Peyer's patch (tissue), 4 donors: Measurements from ENCODE around the gene BLM. TPM values are rescaled to one million over a fixed set of nuclear protein-coding genes. Genes with fewer than 3 reads are reported as not detected.
"Not testable (repeated sequence)": the region's sequence is repeated elsewhere in the genome, so short reads cannot be mapped to it uniquely, and the experiment has no call there.

Experiments
- DNase-seq, 3 donors: peaks; one replicate each; pipeline ENCODE4 v3.0.0-alpha.2; 2017 to 2019
- H3K27ac ChIP-seq, 4 donors: fragments of 200-600 bp; sonication (generic); one replicate each; pipeline ENCODE4 v1.5.1; 2016 to 2019
- H3K27me3 ChIP-seq, 2 donors: fragments of 200-600 bp; sonication (generic); one replicate each; pipeline ENCODE4 v1.5.1; 2019
- H3K36me3 ChIP-seq, 3 donors: fragments of 200-600 bp; sonication (generic); one replicate each; pipeline ENCODE4 v1.5.1; 2016 to 2019
- H3K4me1 ChIP-seq, 4 donors: fragments of 200-600 bp; sonication (generic); one replicate each; pipeline ENCODE4 v1.5.1; 2016 to 2019
- H3K4me3 ChIP-seq, 4 donors: fragments of 200-600 bp; sonication (generic); 1 replicate in 3 of 4; 2 replicates in 1 of 4; pipeline ENCODE4 v1.5.1; 2016 to 2019; ENCODE audit warnings: mild to moderate bottlenecking in 1 of 4
- H3K9me3 ChIP-seq, 4 donors: fragments of 200-600 bp; sonication (generic); one replicate each; pipeline ENCODE4 v1.5.1; 2016 to 2019; ENCODE audit warnings: mild to moderate bottlenecking in 1 of 4
- POLR2A ChIP-seq, 2 donors: fragments of 450-650 bp; IDR thresholded peaks; one replicate each; pipeline ENCODE4 v1.5.1; 2017; ENCODE audit warnings: antibody characterized with exemption in 2 of 2, mild to moderate bottlenecking in 2 of 2, moderate library complexity in 2 of 2
- total RNA-seq, 4 donors: library from RNA; depleted of rRNA; stranded (reverse); fragments of >200 nt; gene quantifications; one replicate each; pipeline ENCODE4 v1.1.0, GENCODE V29; 2016
- TF ChIP-seq, protein P1 (sequence below), 6 experiments: fragments of 450-650 bp in 4 of 6; fragments of 200-600 bp in 2 of 6; sonication (generic) in 1 of 6; IDR thresholded peaks; one replicate each; pipeline ENCODE4 v1.5.1; 2017 to 2019; ENCODE audit warnings: antibody characterized with exemption in 6 of 6, mild to moderate bottlenecking in 3 of 6, moderate library complexity in 1 of 6

The BLM gene
- total RNA-seq, 4 donors from 2014 or later: 0.94 to 8.4 (median 4.2) TPM

DNA sequence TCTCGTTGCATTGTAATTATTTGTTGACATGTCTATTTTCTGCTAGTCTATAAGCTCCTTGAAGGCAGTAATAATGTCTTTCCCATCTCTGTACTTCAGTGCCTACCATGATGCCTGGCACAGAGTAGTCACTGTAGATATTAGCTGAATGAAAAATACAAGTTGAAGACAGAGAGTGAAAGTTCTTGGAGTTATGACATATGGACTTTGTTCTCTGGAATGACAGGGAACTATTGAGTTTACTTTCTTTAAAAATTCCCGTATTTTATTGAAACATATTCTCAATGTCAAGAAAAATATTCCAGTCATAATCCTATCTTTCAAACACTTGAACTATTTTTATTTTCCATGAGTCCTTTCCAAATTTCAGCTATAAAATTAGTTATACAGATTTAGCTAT, 3.0 kb downstream of the BLM start:
- TF ChIP-seq, protein P1, sequence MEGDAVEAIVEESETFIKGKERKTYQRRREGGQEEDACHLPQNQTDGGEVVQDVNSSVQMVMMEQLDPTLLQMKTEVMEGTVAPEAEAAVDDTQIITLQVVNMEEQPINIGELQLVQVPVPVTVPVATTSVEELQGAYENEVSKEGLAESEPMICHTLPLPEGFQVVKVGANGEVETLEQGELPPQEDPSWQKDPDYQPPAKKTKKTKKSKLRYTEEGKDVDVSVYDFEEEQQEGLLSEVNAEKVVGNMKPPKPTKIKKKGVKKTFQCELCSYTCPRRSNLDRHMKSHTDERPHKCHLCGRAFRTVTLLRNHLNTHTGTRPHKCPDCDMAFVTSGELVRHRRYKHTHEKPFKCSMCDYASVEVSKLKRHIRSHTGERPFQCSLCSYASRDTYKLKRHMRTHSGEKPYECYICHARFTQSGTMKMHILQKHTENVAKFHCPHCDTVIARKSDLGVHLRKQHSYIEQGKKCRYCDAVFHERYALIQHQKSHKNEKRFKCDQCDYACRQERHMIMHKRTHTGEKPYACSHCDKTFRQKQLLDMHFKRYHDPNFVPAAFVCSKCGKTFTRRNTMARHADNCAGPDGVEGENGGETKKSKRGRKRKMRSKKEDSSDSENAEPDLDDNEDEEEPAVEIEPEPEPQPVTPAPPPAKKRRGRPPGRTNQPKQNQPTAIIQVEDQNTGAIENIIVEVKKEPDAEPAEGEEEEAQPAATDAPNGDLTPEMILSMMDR (IDR thresholded peaks at IDR 0.05): no peak
- TF ChIP-seq POLR2A (IDR thresholded peaks at IDR 0.05): no peak
- peaks cover 0 to 6% (median 0%) of the 10 kb centered on the region in 4 donors for H3K4me1 ChIP-seq
- no peak overlapping the region for H3K4me3 ChIP-seq
- DNase-seq: no peak
- H3K9me3 ChIP-seq: no peaks in the 10 kb centered on the region
- no peaks in the 10 kb centered on the region for H3K36me3 ChIP-seq
- no peaks in the 10 kb centered on the region for H3K27me3 ChIP-seq
- H3K27ac ChIP-seq: no peak overlapping the region

GRCh38 chr15:90729261-90729660, 12.1 kb downstream of the BLM start:
- Histone ChIP-seq H3K4me3 (no peak overlapping the region), H3K9me3 (no peaks in the 10 kb centered on the region), H3K4me1 (no peaks in the 10 kb centered on the region), H3K36me3 (no peaks in the 10 kb centered on the region), H3K27ac (no peak overlapping the region), H3K27me3 (no peaks in the 10 kb centered on the region)
- no peak for DNase-seq
- TF ChIP-seq, protein P1 (IDR thresholded peaks at IDR 0.05): no peak
- no peak for TF ChIP-seq POLR2A (IDR thresholded peaks at IDR 0.05)

- Histone ChIP-seq H3K9me3 (no peaks in the 10 kb centered on the region), H3K27me3 (no peaks in the 10 kb centered on the region), H3K27ac (no peak overlapping the region), H3K4me1 (no peaks in the 10 kb centered on the region), H3K4me3 (no peak overlapping the region), H3K36me3 (no peaks in the 10 kb centered on the region)
- no peak for DNase-seq
- TF ChIP-seq, protein P1 (IDR thresholded peaks at IDR 0.05): no peak
- no peak for TF ChIP-seq POLR2A (IDR thresholded peaks at IDR 0.05)
These were observed 13.1 kb downstream of the BLM start for GRCh38 chr15:90730290-90730689.

GRCh38 chr15:90735923-90736322, 18.8 kb downstream of the BLM start:
- no peak for TF ChIP-seq POLR2A (IDR thresholded peaks at IDR 0.05)
- no peak overlapping the region for H3K27ac ChIP-seq
- H3K4me3 ChIP-seq: no peak overlapping the region
- DNase-seq: no peak
- H3K9me3 ChIP-seq: no peaks in the 10 kb centered on the region
- H3K4me1 ChIP-seq: no peaks in the 10 kb centered on the region
- no peaks in the 10 kb centered on the region for H3K36me3 ChIP-seq
- no peaks in the 10 kb centered on the region for H3K27me3 ChIP-seq

DNA sequence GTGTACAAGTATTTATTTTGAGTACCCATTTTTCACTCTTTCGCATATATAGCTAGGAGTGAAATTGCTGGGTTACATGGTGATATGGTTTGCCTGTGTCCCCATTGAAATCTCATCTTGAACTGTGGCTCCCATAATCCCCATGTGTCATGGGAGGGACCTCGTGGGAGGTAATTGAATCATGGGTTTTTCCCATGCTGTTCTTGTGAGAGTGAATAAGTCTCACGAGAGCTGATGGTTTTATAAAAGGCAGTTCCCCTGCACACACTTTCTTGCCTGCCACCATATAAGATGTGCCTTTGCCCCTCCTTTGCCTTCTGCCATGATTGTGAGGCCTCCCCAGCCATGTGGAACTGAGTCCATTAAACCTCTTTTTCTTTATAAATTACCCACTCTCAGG, 23.4 kb downstream of the BLM start:
- not testable (repeated sequence) for H3K36me3 ChIP-seq, H3K27ac ChIP-seq, H3K4me3 ChIP-seq, H3K27me3 ChIP-seq, H3K4me1 ChIP-seq, DNase-seq, H3K9me3 ChIP-seq

DNA sequence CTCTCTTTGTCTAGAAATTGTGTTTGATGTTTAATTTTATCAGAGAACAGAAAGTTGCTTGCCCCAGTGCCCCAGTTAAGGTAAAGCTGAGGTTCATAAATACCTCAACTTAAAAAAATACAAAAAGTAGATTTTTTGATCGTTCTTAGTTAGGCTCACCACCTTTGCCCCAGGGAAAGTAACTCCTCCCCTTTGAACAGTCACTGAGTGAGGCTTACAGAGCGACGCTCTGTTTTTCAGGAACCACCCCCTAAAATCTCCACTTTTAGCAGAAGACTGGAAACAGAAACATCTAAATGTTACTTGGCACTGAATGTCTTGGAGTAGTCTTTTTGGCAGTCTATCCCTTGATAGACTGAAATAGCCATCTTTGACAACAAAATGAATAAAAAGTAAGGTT, 24.9 kb downstream of the BLM start:
- no peaks in the 10 kb centered on the region for H3K27me3 ChIP-seq
- DNase-seq: no peak
- TF ChIP-seq, protein P1 (IDR thresholded peaks at IDR 0.05): no peak
- TF ChIP-seq POLR2A (IDR thresholded peaks at IDR 0.05): no peak
- no peak overlapping the region for H3K4me3 ChIP-seq
- no peaks in the 10 kb centered on the region for H3K36me3 ChIP-seq
- no peak overlapping the region for H3K27ac ChIP-seq
- H3K9me3 ChIP-seq: no peaks in the 10 kb centered on the region
- no peaks in the 10 kb centered on the region for H3K4me1 ChIP-seq

- Histone ChIP-seq H3K27ac (no peak overlapping the region), H3K36me3 (no peaks in the 10 kb centered on the region), H3K4me1 (no peaks in the 10 kb centered on the region), H3K9me3 (no peaks in the 10 kb centered on the region), H3K4me3 (no peak overlapping the region), H3K27me3 (no peaks in the 10 kb centered on the region)
- TF ChIP-seq POLR2A (IDR thresholded peaks at IDR 0.05): no peak
- TF ChIP-seq, protein P1 (IDR thresholded peaks at IDR 0.05): no peak
- DNase-seq: no peak
These were observed 26.3 kb downstream of the BLM start for GRCh38 chr15:90743407-90743806.
